Activated naive CD4-positive, alpha-beta T cell treated with anti-CD3 and anti-CD28 coated beads for 36 hours (primary cell): ENCODE results near the gene APOA1. TPM values are rescaled to one million over a fixed set of nuclear protein-coding genes. Genes with fewer than 3 reads are reported as not detected.

ENCODE experiments used
- CTCF ChIA-PET: fragments of 350-600 bp; sonication (Branson Sonifier 250); formaldehyde crosslinking; loops from one replicate; lab custom pipeline; 2021; ENCODE audit warnings: antibody characterized with exemption; lab: Charles Lee
- DNase-seq: peaks from one replicate; pipeline ENCODE4 v3.0.0-alpha.2; 2020
- H3K27ac Mint-ChIP-seq: one replicate; pipeline ENCODE4 v1.8.0; 2021; ENCODE audit warnings: mild to moderate bottlenecking, mixed read lengths
- H3K27me3 Mint-ChIP-seq: one replicate; pipeline ENCODE4 v1.8.0; 2021; ENCODE audit warnings: low read depth, mixed read lengths
- H3K36me3 Mint-ChIP-seq: one replicate; pipeline ENCODE4 v1.8.0; 2021; ENCODE audit warnings: low read depth, mixed read lengths
- H3K4me1 Mint-ChIP-seq: one replicate; pipeline ENCODE4 v1.8.0; 2021; ENCODE audit warnings: low read depth, mixed read lengths
- H3K4me3 Mint-ChIP-seq: one replicate; pipeline ENCODE4 v1.8.0; 2021; ENCODE audit warnings: mild to moderate bottlenecking, moderate library complexity, mixed read lengths
- H3K9me3 Mint-ChIP-seq: one replicate; pipeline ENCODE4 v1.8.0; 2021; ENCODE audit warnings: mixed read lengths
- intact Hi-C: fragments of 100-400 bp; cut with micrococcal nuclease; formaldehyde crosslinking; loops from one replicate; pipeline ENCODE4 v1.15.1; 2023
- total RNA-seq, 2 experiments: library from RNA; stranded (reverse); gene quantifications; one replicate each; pipeline ENCODE4 v1.2.3, GENCODE V29; 2021

Gene APOA1
- total RNA-seq, 2 experiments from 2014 or later = not detected

- CTCF ChIA-PET = interaction anchor here (0.6 to 2.4 kb wide), 2 partner anchors 10 to 303 kb away, joined by 3 to 10 read pairs; partner anchors contain the start of gene APOA5
- DNase-seq = no peak
- no peaks in the 10 kb centered on the region for H3K4me1 Mint-ChIP-seq
- no peaks in the 10 kb centered on the region for H3K9me3 Mint-ChIP-seq
- no peak overlapping the region for H3K27ac Mint-ChIP-seq
- H3K4me3 Mint-ChIP-seq = no peak overlapping the region
- H3K36me3 Mint-ChIP-seq = no peaks in the 10 kb centered on the region
- intact Hi-C loops = no loop called here
- H3K27me3 Mint-ChIP-seq = peaks cover 2% of the 10 kb centered on the region
Observed at GRCh38 chr11:116800610-116801009, 36.8 kb downstream of the APOA1 start.

- Mint-ChIP-seq H3K27me3 (peaks cover 2% of the 10 kb centered on the region), H3K4me3 (no peak overlapping the region), H3K27ac (no peak overlapping the region), H3K9me3 (no peaks in the 10 kb centered on the region), H3K4me1 (no peaks in the 10 kb centered on the region), H3K36me3 (no peaks in the 10 kb centered on the region)
- CTCF ChIA-PET = interaction anchor here (2.4 kb wide), 1 partner anchor 8 kb away, joined by 10 read pairs; the partner anchor contains the start of gene APOA5
- DNase-seq = no peak
- intact Hi-C loops = no loop called here
Observed at GRCh38 chr11:116798368-116798767, 39.1 kb downstream of the APOA1 start.

- Mint-ChIP-seq H3K4me1 (no peaks in the 10 kb centered on the region), H3K4me3 (no peak overlapping the region), H3K9me3 (no peaks in the 10 kb centered on the region), H3K27ac (no peak overlapping the region), H3K27me3 (peaks cover 2% of the 10 kb centered on the region), H3K36me3 (no peaks in the 10 kb centered on the region)
- CTCF ChIA-PET = interaction anchor here (0.6 to 0.9 kb wide), 2 partner anchors 38 to 402 kb away, joined by 3 read pairs; no protein-coding TSS in a partner anchor
- no peak for DNase-seq
- intact Hi-C loops = no loop called here
Observed at GRCh38 chr11:116797816-116798215, 39.6 kb downstream of the APOA1 start.

- Mint-ChIP-seq H3K4me1 (peaks cover under 1% of the 10 kb centered on the region), H3K27me3 (peaks cover 2% of the 10 kb centered on the region), H3K27ac (no peak overlapping the region), H3K9me3 (no peaks in the 10 kb centered on the region), H3K36me3 (no peaks in the 10 kb centered on the region), H3K4me3 (no peak overlapping the region)
- CTCF ChIA-PET = interaction anchor here (0.5 to 1.7 kb wide), 3 partner anchors 13 to 803 kb away, joined by 3 to 5 read pairs (median 4); no protein-coding TSS in a partner anchor
- intact Hi-C loops = no loop called here
- no peak for DNase-seq
Observed at GRCh38 chr11:116796548-116796947, 40.9 kb downstream of the APOA1 start.

- no peak overlapping the region for H3K27ac Mint-ChIP-seq
- no peaks in the 10 kb centered on the region for H3K27me3 Mint-ChIP-seq
- H3K9me3 Mint-ChIP-seq = no peaks in the 10 kb centered on the region
- CTCF ChIA-PET = interaction anchor here (1.7 to 10.2 kb wide), 2 partner anchors 12 to 40 kb away, joined by 5 to 134 read pairs; partner anchors contain the start of gene APOA1
- H3K4me3 Mint-ChIP-seq = no peak overlapping the region
- H3K36me3 Mint-ChIP-seq = no peaks in the 10 kb centered on the region
- intact Hi-C loops = no loop called here
- peaks cover 7% of the 10 kb centered on the region for H3K4me1 Mint-ChIP-seq
- no peak for DNase-seq
Observed at GRCh38 chr11:116794851-116795250, 42.6 kb downstream of the APOA1 start.

- Mint-ChIP-seq H3K27me3 (no peaks in the 10 kb centered on the region), H3K4me3 (no peak overlapping the region), H3K27ac (no peak overlapping the region), H3K9me3 (no peaks in the 10 kb centered on the region), H3K36me3 (no peaks in the 10 kb centered on the region), H3K4me1 (peaks cover 7% of the 10 kb centered on the region)
- intact Hi-C loops = no loop called here
- CTCF ChIA-PET = interaction anchor here (0.6 to 10.2 kb wide), 5 partner anchors 10 to 431 kb away, joined by 3 to 134 read pairs (median 8); partner anchors contain the start of gene APOA1
- no peak for DNase-seq
Observed at GRCh38 chr11:116793772-116794097, 43.7 kb downstream of the APOA1 start.

GRCh38 chr11:116792869-116793771, 44.3 kb downstream of the APOA1 start:
- H3K4me3 Mint-ChIP-seq = no peak overlapping the region
- no peaks in the 10 kb centered on the region for H3K27me3 Mint-ChIP-seq
- intact Hi-C loops = no loop called here
- CTCF ChIA-PET = interaction anchor here (0.6 to 10.2 kb wide), 5 partner anchors 10 to 432 kb away, joined by 3 to 134 read pairs (median 8); partner anchors contain the start of gene APOA1
- no peak for DNase-seq
- H3K4me1 Mint-ChIP-seq = peaks cover 11% of the 10 kb centered on the region
- no peak overlapping the region for H3K27ac Mint-ChIP-seq
- no peaks in the 10 kb centered on the region for H3K9me3 Mint-ChIP-seq
- H3K36me3 Mint-ChIP-seq = no peaks in the 10 kb centered on the region

GRCh38 chr11:116792144-116792868, 45.1 kb downstream of the APOA1 start:
- peaks cover 11% of the 10 kb centered on the region for H3K4me1 Mint-ChIP-seq
- no peaks in the 10 kb centered on the region for H3K36me3 Mint-ChIP-seq
- H3K27me3 Mint-ChIP-seq = no peaks in the 10 kb centered on the region
- no peaks in the 10 kb centered on the region for H3K9me3 Mint-ChIP-seq
- intact Hi-C loops = no loop called here
- CTCF ChIA-PET = interaction anchor here (1.1 to 10.2 kb wide), 9 partner anchors 9 to 314 kb away, joined by 3 to 134 read pairs (median 10); partner anchors contain the start of genes APOA1, APOA4 and SIK3
- no peak overlapping the region for H3K4me3 Mint-ChIP-seq
- DNase-seq = no peak
- H3K27ac Mint-ChIP-seq = no peak overlapping the region

GRCh38 chr11:116791813-116792143, 45.6 kb downstream of the APOA1 start, which contains the start of gene APOA5:
Gene APOA5 (minus strand): TSS chr11:116791879. CDS start chr11:116791860, 19 bp downstream.
- Mint-ChIP-seq H3K4me1 (peaks cover 16% of the 10 kb centered on the region), H3K27ac (no peak within 1 kb of the TSS), H3K4me3 (no peak within 1 kb of the TSS), H3K36me3 (peaks cover 5% of the 10 kb centered on the region), H3K9me3 (no peaks in the 10 kb centered on the region), H3K27me3 (no peaks in the 10 kb centered on the region)
- no peak for DNase-seq
- CTCF ChIA-PET = interaction anchor here (0.6 to 10.2 kb wide), 30 partner anchors 8 to 388 kb away, joined by 3 to 134 read pairs (median 5); partner anchors contain the start of genes APOA1, APOA4 and SIK3
- intact Hi-C loops = loop anchor here (1.0 kb wide), 2 partner anchors 45 to 315 kb away; no protein-coding TSS in a partner anchor

- H3K27ac Mint-ChIP-seq = no peak overlapping the region
- no peak overlapping the region for H3K4me3 Mint-ChIP-seq
- peaks cover 10% of the 10 kb centered on the region for H3K36me3 Mint-ChIP-seq
- CTCF ChIA-PET = interaction anchor here (0.6 to 10.2 kb wide), 38 partner anchors 8 to 436 kb away, joined by 3 to 134 read pairs (median 4); partner anchors contain the start of genes APOA1, APOA4 and SIK3
- H3K4me1 Mint-ChIP-seq = peaks cover 22% of the 10 kb centered on the region
- no peaks in the 10 kb centered on the region for H3K27me3 Mint-ChIP-seq
- DNase-seq = peak; percentile 84
- no peaks in the 10 kb centered on the region for H3K9me3 Mint-ChIP-seq
- intact Hi-C loops = loop anchor here (1.0 kb wide), 2 partner anchors 45 to 315 kb away; no protein-coding TSS in a partner anchor
Observed at GRCh38 chr11:116791002-116791812, 46.2 kb downstream of the APOA1 start.
